ENCODE data around the gene PTPN3.
"Not testable (repeated sequence)": the region's sequence is repeated elsewhere in the genome, so short reads cannot be mapped to it uniquely, and the experiment has no call there.

Gene PTPN3

GRCh38 chr9:109391176-109391575 is 106.9 kb downstream of the PTPN3 start:
- no peak for DNase-seq (ENCODE audit: low spot score)

DNA sequence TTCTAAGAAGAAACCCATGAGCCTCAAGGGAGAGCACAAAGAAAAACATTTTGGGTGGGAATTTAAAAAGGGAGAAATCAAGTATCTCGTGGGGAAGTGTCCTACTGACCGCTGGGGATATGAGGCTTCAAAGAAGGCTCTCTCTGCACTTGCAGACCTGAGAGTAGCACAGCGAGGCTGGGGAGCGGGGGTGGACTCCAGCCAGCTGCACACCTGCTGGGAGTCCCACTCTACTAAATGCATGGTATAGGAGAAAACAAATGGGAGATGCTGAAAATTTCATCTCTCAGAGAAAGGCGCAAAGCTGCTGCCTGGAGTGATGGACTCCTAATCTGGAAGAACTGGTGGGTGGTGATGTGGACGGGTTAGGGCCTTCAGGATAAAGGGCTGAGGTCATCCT is 110.3 kb downstream of the PTPN3 start:
- DNase-seq (ENCODE audit: low spot score), result no peak

GRCh38 chr9:109387206-109387605 is 110.9 kb downstream of the PTPN3 start:
- DNase-seq (ENCODE audit: low spot score), result no peak

- DNase-seq (ENCODE audit: low spot score), result no peak
These were observed 112.6 kb downstream of the PTPN3 start for GRCh38 chr9:109385499-109385898.

- no peak for DNase-seq (ENCODE audit: low spot score)
These were observed 114.2 kb downstream of the PTPN3 start for GRCh38 chr9:109383947-109384346.

- no peak for DNase-seq (ENCODE audit: low spot score)
These were observed 114.8 kb downstream of the PTPN3 start for GRCh38 chr9:109383356-109383755.

DNA sequence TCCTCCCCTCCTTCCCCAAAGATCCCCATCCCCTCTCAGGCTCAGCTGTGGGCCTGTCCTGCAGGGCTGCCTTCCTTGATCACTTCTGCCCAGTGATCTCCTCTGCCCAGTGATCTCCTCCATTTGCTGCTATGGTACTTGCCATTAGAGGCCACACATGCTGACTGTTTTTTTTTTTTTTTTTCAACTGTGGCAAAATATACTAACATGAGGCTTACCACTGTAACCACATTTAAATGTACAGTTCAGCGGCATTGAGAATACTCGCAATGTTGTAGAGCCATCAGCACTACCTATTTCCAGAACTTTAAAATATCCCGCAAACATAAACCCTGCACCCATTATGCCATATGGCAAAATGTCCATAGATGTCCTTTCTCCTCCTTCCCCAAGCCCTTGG is 115.5 kb downstream of the PTPN3 start:
- DNase-seq (ENCODE audit: low spot score), result no peak

GRCh38 chr9:109382182-109382581 is 115.9 kb downstream of the PTPN3 start:
- no peak for DNase-seq (ENCODE audit: low spot score)

- no peak for DNase-seq (ENCODE audit: low spot score)
These were observed 116.9 kb downstream of the PTPN3 start for GRCh38 chr9:109381011-109381729.

DNA sequence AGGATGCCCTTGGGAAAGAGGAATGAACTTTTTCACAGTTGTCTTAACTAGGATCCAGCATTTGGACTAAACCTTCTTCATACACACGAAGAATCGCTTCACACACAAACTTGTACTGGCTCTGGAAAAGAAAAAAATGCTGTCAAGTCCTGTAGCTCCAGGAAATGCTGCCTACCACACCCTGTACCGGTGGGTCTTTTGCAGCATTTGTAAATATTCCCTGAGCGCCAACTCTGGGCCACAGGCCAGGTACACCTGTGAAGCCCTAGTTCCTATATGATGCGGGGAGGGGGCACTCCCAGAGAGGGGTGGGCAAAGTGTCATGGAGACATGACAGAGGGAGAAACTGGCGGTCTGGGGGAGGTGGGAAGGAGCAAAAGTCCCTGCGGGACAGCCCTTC is 118.6 kb downstream of the PTPN3 start:
- DNase-seq (ENCODE audit: low spot score), result no peak

GRCh38 chr9:109378316-109378715 is 119.8 kb downstream of the PTPN3 start:
- DNase-seq (ENCODE audit: low spot score), result no peak

DNA sequence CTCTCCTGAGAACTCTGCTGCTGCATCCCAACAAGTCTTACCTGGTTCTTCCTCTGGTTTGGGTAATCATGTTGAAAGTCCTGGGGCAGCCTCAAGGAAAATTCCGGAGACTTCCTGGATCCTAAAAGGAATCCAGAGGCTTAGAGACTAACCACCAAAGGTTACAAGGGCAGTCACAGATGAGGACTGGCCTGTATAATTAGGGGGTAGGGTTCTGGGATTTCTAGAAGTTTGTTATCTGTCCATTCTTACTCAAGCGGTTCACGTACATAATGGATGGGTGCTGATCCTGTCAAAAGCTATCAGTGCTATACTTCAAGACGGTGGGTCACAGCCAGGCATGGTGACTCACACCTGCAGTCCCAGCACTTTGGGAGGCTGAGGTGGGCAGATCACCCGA is 125.9 kb downstream of the PTPN3 start:
- DNase-seq (ENCODE audit: low spot score), result no peak

- DNase-seq (ENCODE audit: low spot score), result no peak
These were observed 126.7 kb downstream of the PTPN3 start for GRCh38 chr9:109371374-109371773.

- no peak for DNase-seq (ENCODE audit: low spot score)
These were observed 128.8 kb downstream of the PTPN3 start for GRCh38 chr9:109369285-109369684.

GRCh38 chr9:109360771-109361170 is 137.3 kb downstream of the PTPN3 start:
- DNase-seq (ENCODE audit: low spot score), result no peak

DNA sequence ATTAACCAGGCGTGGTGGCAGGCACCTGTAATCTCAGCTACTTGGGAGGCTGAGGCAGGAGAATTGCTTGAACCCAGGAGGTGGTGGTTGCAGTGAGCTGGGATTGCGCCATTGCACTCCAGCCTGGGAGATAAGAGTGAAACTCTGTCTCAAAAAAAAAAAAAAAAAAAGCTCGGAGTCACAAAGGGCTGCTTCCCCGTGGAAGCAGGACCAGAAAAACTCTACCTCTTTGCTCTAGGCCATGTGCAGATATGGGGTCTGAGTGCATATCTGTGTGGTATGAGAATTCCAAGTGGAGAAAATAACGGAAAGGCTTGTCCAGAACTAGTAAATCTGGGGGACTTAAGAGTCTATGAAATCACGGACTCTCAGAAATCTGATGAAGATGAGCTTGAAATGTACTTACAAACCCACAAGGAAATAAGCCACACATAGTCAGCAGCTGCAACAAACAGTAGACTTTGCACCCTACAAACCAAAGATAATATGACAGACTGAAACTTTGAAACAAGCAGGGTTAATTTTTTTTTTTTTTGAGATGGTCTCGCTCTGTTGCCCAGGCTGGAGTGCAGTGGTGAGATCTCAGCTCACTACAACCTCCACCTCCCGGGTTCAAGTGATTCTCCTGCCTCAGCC is 139.0 kb downstream of the PTPN3 start:
- not testable (repeated sequence) for DNase-seq (ENCODE audit: low spot score)

DNA sequence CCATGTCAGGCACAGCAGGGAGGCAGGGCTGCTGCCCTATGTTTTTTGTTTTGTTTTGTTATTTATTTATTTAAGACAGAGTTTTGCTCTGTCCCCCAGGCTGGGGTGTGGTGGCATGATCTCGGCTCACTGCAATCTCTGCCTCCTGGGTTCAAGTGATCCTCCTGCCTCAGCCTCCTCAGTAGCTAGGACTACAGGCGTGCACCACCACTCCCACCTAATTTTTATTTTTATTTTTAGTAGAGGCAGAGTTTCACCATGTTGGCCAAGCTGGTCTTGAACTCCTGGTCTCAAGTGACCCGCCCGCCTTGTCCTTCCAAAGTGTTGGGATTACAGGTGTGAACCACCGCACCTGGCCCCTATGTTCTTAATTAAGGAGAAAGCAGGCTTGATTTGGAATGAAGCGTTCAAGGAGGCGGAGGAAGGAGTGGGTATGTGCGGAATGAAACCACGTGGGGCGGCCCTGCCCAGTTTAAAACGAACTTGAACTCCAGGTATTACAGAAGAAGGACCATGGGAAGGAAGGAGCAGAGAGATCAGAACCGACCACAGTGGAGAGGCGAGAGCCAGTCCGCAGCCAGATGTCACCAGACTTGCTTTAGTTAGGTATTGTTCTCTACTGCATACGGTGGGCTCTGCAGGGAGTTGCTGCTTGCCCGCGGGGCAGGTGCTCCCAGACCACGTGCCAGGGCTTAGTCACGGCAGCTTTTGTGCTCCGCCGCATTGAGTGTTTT is 142.4 kb downstream of the PTPN3 start:
- DNase-seq (ENCODE audit: low spot score), result no peak

DNA sequence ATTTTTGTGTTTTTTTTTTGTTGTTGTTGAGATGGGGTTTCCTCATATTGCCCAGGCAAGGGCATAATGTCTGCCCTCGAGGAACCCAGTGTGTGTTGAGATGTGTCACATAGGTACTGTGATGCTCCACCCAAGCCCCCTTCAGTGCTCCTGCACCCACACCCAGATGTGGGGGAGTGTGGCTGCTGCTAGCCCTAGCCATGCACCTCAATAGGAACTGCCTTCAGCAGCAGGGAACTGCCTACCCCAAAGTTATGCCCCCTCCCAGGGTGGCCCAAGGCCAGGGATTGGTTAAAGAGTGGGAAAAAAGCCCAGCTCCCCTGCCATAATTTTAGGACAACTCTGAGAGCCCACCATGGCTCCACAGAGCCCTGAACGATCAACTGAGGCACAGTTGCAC is 143.9 kb downstream of the PTPN3 start:
- DNase-seq (ENCODE audit: low spot score), result no peak

GRCh38 chr9:109351032-109351431 is 147.1 kb downstream of the PTPN3 start:
- no peak for DNase-seq (ENCODE audit: low spot score)

- peak; percentile 23 for DNase-seq (ENCODE audit: low spot score)
These were observed 148.7 kb downstream of the PTPN3 start for GRCh38 chr9:109349421-109349846.

- no peak for DNase-seq (ENCODE audit: low spot score)
These were observed 151.2 kb downstream of the PTPN3 start for GRCh38 chr9:109346904-109347303.

DNA sequence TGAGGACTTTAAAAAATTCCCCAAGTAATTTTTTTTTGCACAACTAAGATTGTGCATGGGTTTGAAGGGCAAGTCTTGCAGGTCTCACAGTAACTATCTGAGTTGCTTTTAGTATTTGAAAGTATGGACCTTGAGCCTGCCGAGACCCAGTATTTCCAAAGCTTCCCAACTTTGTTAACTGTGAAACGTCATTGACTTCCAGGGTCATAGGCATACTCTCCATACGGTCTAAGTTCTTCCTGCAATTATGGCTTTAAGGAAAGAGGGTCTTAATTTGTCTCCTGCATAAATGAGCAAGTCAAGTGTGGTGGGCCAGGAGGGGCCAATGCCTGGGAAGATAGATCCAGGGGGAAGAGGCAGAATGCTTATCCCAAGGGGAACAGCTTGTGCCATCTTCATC is 153.2 kb downstream of the PTPN3 start:
- no peak for DNase-seq (ENCODE audit: low spot score)

DNA sequence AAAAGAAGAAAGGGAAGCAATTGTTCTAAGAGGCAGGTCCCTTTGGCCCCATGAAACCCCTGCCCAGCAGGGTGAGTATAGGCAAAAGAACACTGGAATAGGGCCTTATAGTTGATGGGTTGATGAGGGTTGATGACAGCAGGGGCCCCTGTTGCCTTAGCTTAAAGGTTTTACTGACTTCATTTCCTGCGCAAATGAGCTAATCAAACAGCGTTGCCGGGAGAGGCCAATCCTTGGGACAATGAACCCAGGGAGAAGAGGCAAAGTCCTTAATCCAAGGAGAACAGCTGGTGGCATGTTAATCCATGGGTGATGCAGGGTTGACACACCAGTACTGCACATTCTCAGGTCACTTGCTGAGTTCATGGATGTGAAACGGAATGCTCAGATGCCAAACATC is 155.2 kb downstream of the PTPN3 start:
- no peak for DNase-seq (ENCODE audit: low spot score)

Measured in hepatic stellate cell (primary cell).